Karpas-422 (cell line): Measurements from ENCODE around the gene MOK. TPM values are rescaled to one million over a fixed set of nuclear protein-coding genes. Genes with fewer than 3 reads are reported as not detected.
A peak's percentile ranks its signal among the peaks of the same experiment; 100 is the strongest.
"Not testable (repeated sequence)": the region's sequence is repeated elsewhere in the genome, so short reads cannot be mapped to it uniquely, and the experiment has no call there.

Experiments
- DNase-seq: peaks from one replicate; pipeline ENCODE4 v3.0.0-alpha.2; 2015
- H2AFZ ChIP-seq: fragments of 200-600 bp; sonication (generic); 2 replicates; pipeline ENCODE4 v1.6.1; 2014; ENCODE audit warnings: antibody characterized with exemption, low read length, mixed read lengths
- H3K27ac ChIP-seq: fragments of 200-600 bp; sonication (generic); 2 replicates; pipeline ENCODE4 v1.5.1; 2014; ENCODE audit warnings: mild to moderate bottlenecking, low read length, moderate library complexity
- H3K27me3 ChIP-seq: fragments of 200-600 bp; sonication (generic); 2 replicates; pipeline ENCODE4 v1.6.1; 2014; ENCODE audit warnings: low read length, mixed read lengths
- H3K36me3 ChIP-seq: fragments of 200-600 bp; sonication (generic); 2 replicates; pipeline ENCODE4 v1.6.1; 2014; ENCODE audit warnings: low read length, mixed read lengths; ENCODE audit not compliant: insufficient read depth
- H3K4me1 ChIP-seq: fragments of 200-600 bp; sonication (generic); 2 replicates; pipeline ENCODE4 v1.6.1; 2014; ENCODE audit warnings: mild to moderate bottlenecking, low read length, mixed read lengths
- H3K4me2 ChIP-seq: fragments of 200-600 bp; sonication (generic); 2 replicates; pipeline ENCODE4 v1.6.1; 2014; ENCODE audit warnings: low read length, low read depth, mild to moderate bottlenecking; ENCODE audit not compliant: poor library complexity, severe bottlenecking
- H3K4me3 ChIP-seq: fragments of 200-600 bp; sonication (generic); 2 replicates; pipeline ENCODE4 v1.5.1; 2014; ENCODE audit warnings: mild to moderate bottlenecking, antibody characterized with exemption, low read length, mixed read lengths
- H3K79me2 ChIP-seq: fragments of 200-600 bp; sonication (generic); 2 replicates; pipeline ENCODE4 v1.6.1; 2014; ENCODE audit warnings: mild to moderate bottlenecking, low read length, mixed read lengths
- H3K9ac ChIP-seq: fragments of 200-600 bp; sonication (generic); 2 replicates; pipeline ENCODE4 v1.6.0; 2014; ENCODE audit warnings: low read length
- H3K9me2 ChIP-seq: fragments of 200-600 bp; sonication (generic), shearing (Covaris generic); replicated peaks from 2 replicates; pipeline ENCODE4 v1.6.0; 2014; ENCODE audit warnings: mild to moderate bottlenecking, low read length, moderate library complexity; ENCODE audit not compliant: insufficient read depth
- H3K9me3 ChIP-seq: fragments of 300-700, 200-600 bp; sonication (generic); 2 replicates; pipeline ENCODE4 v1.6.1; 2014; ENCODE audit warnings: low read length, mixed read lengths
- H4K20me1 ChIP-seq: fragments of 200-600 bp; sonication (generic); 2 replicates; pipeline ENCODE4 v1.6.1; 2014; ENCODE audit warnings: mild to moderate bottlenecking, antibody characterized with exemption, low read length, low read depth; ENCODE audit not compliant: insufficient read depth
- total RNA-seq: library from RNA; depleted of rRNA; stranded (reverse); fragments of >200 nt; shearing (Covaris generic); gene quantifications from 2 replicates; pipeline ENCODE4 v1.2.3, GENCODE V29; 2014; ENCODE audit warnings: low replicate concordance

Gene MOK
- total RNA-seq, 1 experiment from 2014 or later, result 4.4 TPM

DNA sequence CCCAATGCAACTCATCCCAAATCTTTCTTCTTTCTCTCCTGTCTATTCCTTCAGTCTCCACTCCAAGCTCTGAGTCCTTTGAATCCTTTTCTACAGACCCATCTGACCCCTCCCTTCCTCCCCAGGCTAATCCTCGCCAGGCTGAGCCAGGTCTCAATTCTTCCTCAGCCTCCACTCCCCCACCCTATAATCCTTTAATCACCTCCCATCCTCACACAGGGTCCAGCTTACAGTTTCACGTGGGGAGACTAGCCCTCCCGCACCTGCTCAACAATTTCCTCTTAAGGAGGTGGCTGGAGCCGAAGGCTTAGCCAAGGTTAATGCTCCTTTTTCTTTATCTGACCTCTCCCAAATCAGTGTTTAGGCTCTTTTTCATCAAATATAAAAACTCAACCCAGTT lies 63.8 kb downstream of the MOK start:
- Histone ChIP-seq H3K36me3 (no peaks in the 10 kb centered on the region), H3K4me2 (no peak overlapping the region), H3K9ac (no peak overlapping the region), H4K20me1 (peaks cover 4% of the 10 kb centered on the region; the same call in 1 of the 2 replicates), H3K9me3 (no peaks in the 10 kb centered on the region), H3K79me2 (no peaks in the 10 kb centered on the region), H3K9me2 (no peaks in the 10 kb centered on the region), H3K27me3 (no peaks in the 10 kb centered on the region), H3K4me3 (no peak overlapping the region), H2AFZ (no peak overlapping the region), H3K27ac (no peak overlapping the region), H3K4me1 (no peaks in the 10 kb centered on the region)
- DNase-seq, result no peak

DNA sequence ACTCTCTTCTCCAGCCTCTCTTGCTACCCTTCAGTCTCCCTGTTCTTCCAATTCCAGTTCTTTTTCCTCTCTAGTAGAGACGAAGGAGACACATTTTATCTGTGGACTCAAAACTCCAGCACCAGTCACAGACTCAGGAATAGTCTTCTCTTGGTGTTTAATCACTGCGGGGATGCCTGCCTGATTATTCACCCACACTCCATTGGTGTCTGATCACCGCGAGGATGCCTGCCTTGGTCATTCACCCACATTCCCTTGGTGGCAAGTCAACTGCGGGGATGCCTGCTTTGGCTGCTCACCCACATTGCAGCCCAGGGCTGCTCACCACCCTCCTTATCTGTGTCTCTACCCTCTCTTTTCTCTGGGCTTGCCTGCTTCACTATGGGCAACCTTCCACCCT lies 64.5 kb downstream of the MOK start:
- not testable (repeated sequence) for H3K27me3 ChIP-seq, H3K27ac ChIP-seq, H2AFZ ChIP-seq, DNase-seq, H3K9me3 ChIP-seq, H3K4me2 ChIP-seq, H3K36me3 ChIP-seq, H3K79me2 ChIP-seq, H3K4me3 ChIP-seq, H3K9me2 ChIP-seq, H4K20me1 ChIP-seq, H3K9ac ChIP-seq, H3K4me1 ChIP-seq

DNA sequence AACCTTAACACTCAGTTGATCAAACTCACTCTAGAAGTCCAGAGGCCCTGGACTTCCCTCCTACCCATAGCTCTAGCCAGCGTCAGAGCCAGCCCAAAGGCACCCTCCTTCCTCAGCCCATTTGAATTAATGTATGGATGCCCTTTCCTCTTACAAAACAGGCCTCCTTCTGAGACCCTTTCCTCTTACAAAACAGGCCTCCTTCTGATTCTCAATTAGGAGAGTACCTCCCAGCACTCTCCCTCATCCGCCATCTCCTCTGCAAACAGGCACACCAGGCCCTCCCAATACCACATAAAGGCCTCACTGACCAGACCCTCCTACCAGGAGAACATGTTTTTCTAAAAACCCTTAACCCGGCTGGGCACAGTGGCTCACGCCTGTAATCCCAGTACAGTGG lies 65.7 kb downstream of the MOK start:
- no peaks in the 10 kb centered on the region for H3K36me3 ChIP-seq
- no peaks in the 10 kb centered on the region for H3K79me2 ChIP-seq
- no peak overlapping the region for H3K4me3 ChIP-seq
- H2AFZ ChIP-seq, result no peak overlapping the region
- no peak overlapping the region for H3K4me2 ChIP-seq
- H3K9me3 ChIP-seq, result no peaks in the 10 kb centered on the region
- DNase-seq, result no peak
- H3K27me3 ChIP-seq, result no peaks in the 10 kb centered on the region
- no peaks in the 10 kb centered on the region for H3K9me2 ChIP-seq
- H3K27ac ChIP-seq, result no peak overlapping the region
- no peak overlapping the region for H3K9ac ChIP-seq
- H4K20me1 ChIP-seq, result peaks cover 4% of the 10 kb centered on the region; the same call in 1 of the 2 replicates
- H3K4me1 ChIP-seq, result peaks cover 6% of the 10 kb centered on the region

DNA sequence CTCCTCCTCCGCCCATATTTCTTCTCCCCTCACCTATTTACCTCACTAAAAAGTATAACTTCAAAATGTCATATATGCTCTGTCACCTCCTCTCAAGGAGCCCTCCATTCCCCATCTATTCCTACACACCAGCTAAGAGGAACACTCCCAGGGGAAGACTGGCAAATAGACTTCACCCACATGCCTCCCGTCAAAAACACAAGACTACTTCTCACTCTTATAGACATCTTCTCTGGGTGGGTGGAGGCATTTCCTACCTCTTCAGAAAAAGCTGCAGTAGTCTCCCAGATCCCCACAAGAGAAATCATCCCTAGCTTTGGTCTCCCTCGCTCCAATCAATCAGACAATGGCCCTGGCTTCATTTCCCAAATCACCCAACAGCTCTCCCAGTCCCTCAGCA lies 66.2 kb downstream of the MOK start:
- Histone ChIP-seq H3K36me3 (no peaks in the 10 kb centered on the region), H2AFZ (no peak overlapping the region), H3K9me3 (no peaks in the 10 kb centered on the region), H3K4me2 (no peak overlapping the region), H3K9me2 (no peaks in the 10 kb centered on the region), H3K27me3 (no peaks in the 10 kb centered on the region), H3K27ac (no peak overlapping the region), H3K79me2 (no peaks in the 10 kb centered on the region), H3K9ac (no peak overlapping the region), H4K20me1 (peaks cover 4% of the 10 kb centered on the region; the same call in 1 of the 2 replicates), H3K4me3 (no peak overlapping the region), H3K4me1 (peaks cover 6% of the 10 kb centered on the region)
- no peak for DNase-seq

DNA sequence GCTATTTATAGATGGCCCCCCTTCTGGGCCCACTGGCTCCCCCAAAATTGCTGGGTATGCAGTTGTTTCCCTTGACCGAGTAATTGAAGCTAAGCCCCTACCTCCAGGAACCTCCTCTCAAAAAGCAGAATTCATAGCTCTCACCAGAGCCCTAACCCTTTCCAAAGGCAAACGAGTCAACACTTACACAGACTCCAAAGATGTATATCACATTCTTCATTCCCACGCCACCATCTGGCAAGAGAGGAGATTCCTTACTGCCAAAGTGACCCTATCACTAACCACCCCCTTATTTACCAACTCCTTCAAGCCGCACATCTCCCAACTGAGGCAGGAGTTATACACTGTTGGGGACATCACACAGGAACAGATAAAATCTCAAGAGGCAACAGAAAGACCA lies 66.8 kb downstream of the MOK start:
- Histone ChIP-seq H3K4me3 (no peak overlapping the region), H3K4me2 (no peak overlapping the region), H3K27me3 (no peaks in the 10 kb centered on the region), H3K4me1 (peaks cover 8% of the 10 kb centered on the region), H3K79me2 (no peaks in the 10 kb centered on the region), H3K9me3 (no peaks in the 10 kb centered on the region), H3K9me2 (no peaks in the 10 kb centered on the region), H4K20me1 (peaks cover 4% of the 10 kb centered on the region; the same call in 1 of the 2 replicates), H2AFZ (no peak overlapping the region), H3K9ac (no peak overlapping the region), H3K36me3 (no peaks in the 10 kb centered on the region), H3K27ac (no peak overlapping the region)
- no peak for DNase-seq

DNA sequence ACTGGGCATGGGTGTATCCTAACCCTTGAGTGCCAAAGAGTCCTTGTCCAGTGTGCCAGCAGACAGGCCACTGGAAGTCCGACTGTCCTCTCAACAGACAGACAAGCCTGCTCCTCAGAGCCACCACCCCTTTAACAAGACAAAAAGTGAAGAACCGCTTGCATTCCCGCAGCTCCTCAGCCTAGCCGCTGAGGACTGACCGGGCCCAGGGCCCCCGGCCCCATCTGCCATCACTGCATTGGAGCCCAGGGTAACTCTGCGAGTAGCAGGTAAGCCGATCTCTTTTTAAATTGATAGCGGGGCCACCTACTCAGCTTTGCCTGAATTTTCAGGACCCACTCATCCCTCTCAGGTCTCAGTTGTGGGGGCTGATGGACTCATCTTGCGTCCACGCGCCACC lies 68.9 kb downstream of the MOK start:
- H3K79me2 ChIP-seq, result no peaks in the 10 kb centered on the region
- H3K9ac ChIP-seq, result no peak overlapping the region
- peaks cover 4% of the 10 kb centered on the region for H4K20me1 ChIP-seq
- H3K9me2 ChIP-seq, result no peaks in the 10 kb centered on the region
- H3K4me1 ChIP-seq, result peaks cover 19% of the 10 kb centered on the region
- no peak overlapping the region for H2AFZ ChIP-seq
- H3K27ac ChIP-seq, result no peak overlapping the region
- no peak overlapping the region for H3K4me3 ChIP-seq
- no peak overlapping the region for H3K4me2 ChIP-seq
- no peaks in the 10 kb centered on the region for H3K27me3 ChIP-seq
- DNase-seq, result no peak
- H3K36me3 ChIP-seq, result no peaks in the 10 kb centered on the region
- H3K9me3 ChIP-seq, result no peaks in the 10 kb centered on the region

DNA sequence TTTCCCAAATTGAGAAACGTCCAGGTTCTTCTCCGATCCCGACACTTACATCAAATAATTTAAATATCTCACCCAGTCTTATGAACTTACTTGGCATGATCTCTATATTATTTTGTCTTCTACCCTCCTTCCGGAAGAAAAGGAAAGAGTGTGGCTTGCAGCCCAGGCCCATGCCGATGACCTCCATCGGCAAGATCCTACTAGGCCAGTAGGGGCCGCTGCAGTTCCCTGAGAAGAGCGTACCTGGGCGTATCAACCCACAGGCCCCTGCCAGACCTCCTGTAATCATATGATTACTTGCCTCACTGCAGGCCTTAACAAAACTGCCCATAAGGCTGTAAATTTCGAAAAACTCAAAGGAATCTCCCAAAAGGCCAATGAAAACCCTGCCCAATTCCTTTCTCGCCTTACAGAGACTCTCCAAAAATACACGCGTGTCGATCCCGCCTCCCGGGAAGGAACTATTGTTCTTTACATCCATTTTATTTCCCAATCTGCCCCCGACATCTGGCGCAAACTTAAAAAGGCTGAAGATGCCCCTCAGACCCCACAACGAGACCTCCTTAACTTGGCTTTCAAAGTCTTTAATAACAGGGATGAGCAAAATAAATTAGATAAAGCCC lies 69.6 kb downstream of the MOK start:
- peak; percentile 95 for DNase-seq
- Histone ChIP-seq H3K4me2 (no peak overlapping the region), H3K36me3 (no peaks in the 10 kb centered on the region), H4K20me1 (peaks cover 4% of the 10 kb centered on the region), H3K9ac (no peak overlapping the region), H3K27me3 (no peaks in the 10 kb centered on the region), H3K4me1 (peaks cover 19% of the 10 kb centered on the region), H3K79me2 (no peaks in the 10 kb centered on the region), H3K27ac (no peak overlapping the region), H3K9me3 (no peaks in the 10 kb centered on the region), H3K9me2 (no peaks in the 10 kb centered on the region), H2AFZ (no peak overlapping the region), H3K4me3 (no peak overlapping the region)

DNA sequence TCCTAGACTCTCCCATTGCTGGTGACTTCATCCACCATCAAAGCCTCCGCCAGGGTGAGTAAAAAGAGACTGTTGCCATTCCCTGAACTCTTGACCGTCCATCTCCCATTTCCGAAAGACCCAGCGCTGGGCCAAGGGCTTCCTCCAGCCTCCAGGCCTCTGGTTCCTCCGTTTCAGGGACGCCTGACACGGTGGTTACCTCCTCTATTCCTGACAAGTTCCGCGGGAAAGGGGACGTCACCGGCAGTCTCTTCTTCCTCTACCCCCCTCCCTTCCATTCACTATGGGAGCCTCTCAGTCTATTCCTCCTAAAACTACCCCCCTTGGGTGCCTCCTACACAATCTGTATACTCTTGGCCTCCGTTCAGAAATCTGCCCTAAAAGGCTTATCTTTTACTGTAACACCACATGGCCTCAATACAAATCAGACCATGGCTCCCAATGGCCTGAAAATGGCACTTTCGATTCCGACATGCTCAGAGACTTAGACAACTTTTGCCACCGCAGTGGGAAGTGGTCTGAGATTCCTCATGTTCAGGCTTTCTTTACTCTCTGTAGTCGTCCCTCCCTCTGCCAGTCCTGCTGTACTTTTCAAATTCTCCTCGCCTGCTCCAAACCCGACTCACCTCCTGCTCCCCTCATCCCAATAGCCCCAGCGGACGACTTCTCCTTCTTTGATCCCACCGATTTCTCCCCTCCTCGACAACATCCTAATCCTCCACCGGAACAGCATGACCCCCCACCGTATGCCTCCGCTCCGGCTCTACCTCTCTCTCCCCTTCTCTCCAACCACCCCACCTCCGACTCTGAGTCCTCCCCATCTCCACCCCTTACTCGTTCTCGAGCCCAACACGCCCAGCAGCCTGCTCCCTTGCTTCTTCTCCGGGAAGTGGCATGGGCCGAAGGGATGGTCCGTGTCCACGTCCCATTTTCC lies 70.4 kb downstream of the MOK start:
- Histone ChIP-seq H4K20me1 (peaks cover 4% of the 10 kb centered on the region), H3K79me2 (no peaks in the 10 kb centered on the region), H3K27me3 (no peaks in the 10 kb centered on the region), H3K9me3 (no peaks in the 10 kb centered on the region), H2AFZ (no peak overlapping the region), H3K27ac (no peak overlapping the region), H3K4me3 (no peak overlapping the region), H3K4me2 (no peak overlapping the region), H3K36me3 (no peaks in the 10 kb centered on the region), H3K4me1 (peaks cover 19% of the 10 kb centered on the region), H3K9ac (no peak overlapping the region), H3K9me2 (no peaks in the 10 kb centered on the region)
- DNase-seq, result no peak
